ENCODE data around the gene CMIP.

Gene CMIP

DNA sequence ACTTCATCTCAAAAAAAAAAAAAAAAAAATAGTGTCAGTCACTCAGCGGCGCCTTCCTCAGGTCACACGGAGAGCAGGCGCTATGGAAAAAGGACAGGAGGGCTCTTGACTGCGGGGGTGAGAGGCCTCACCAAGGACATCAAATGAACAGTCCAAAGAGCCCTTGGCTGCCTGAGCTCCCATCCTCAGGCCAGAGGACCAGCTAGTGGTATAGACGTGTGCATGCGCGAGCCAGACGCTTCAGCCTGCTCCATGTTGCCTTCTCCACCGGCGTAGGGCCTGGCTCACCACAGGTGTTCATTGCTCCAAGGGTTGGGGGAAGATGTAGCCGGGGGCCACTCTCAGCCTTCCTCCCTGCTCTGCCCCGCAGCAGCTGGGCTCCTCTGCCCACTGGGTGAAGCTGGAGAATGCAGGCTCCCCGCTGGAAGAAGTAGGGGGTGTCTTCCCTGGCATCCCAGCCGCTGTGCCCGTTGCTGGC is 268.7 kb downstream of the CMIP start:
- Histone ChIP-seq H3K27me3 (no peaks in the 10 kb centered on the region), H3K9me3 (no peaks in the 10 kb centered on the region), H3K4me1 (peaks cover 0 to 14% (median 5%) of the 10 kb centered on the region in 4 donors), H3K4me3 (no peak overlapping the region), H3K36me3 (peaks cover 0 to 11% (median 10%) of the 10 kb centered on the region in 3 donors), H3K27ac (no peak overlapping the region)
- TF ChIP-seq, protein P1, sequence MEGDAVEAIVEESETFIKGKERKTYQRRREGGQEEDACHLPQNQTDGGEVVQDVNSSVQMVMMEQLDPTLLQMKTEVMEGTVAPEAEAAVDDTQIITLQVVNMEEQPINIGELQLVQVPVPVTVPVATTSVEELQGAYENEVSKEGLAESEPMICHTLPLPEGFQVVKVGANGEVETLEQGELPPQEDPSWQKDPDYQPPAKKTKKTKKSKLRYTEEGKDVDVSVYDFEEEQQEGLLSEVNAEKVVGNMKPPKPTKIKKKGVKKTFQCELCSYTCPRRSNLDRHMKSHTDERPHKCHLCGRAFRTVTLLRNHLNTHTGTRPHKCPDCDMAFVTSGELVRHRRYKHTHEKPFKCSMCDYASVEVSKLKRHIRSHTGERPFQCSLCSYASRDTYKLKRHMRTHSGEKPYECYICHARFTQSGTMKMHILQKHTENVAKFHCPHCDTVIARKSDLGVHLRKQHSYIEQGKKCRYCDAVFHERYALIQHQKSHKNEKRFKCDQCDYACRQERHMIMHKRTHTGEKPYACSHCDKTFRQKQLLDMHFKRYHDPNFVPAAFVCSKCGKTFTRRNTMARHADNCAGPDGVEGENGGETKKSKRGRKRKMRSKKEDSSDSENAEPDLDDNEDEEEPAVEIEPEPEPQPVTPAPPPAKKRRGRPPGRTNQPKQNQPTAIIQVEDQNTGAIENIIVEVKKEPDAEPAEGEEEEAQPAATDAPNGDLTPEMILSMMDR (IDR thresholded peaks at IDR 0.05): no peak
- DNase-seq: no peak
- intact Hi-C loops (cut with DNase I; ENCODE audit: low total_unique reads): no loop called here

DNA sequence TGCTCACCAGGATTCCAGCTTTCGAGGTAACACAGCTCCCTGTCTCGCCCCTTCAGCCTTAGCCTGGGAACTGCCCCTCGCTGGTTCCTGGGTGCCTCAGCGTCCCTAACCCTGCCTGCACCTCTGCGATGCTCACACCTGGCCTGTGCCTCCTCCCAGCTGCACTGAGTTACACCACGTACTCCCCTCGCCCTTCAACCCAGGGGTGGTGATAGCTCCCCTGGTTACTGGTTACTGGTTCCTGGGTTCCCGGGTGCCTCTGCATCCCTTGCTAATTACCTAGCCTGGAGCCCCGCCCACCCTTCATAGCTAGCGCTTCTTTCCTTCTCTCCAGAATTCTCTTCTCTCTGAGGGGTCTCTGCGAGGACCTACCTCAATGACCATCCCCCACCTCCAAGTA is 269.2 kb downstream of the CMIP start:
- TF ChIP-seq, protein P1 (IDR thresholded peaks at IDR 0.05): no peak
- Histone ChIP-seq H3K36me3 (peaks cover 0 to 11% (median 10%) of the 10 kb centered on the region in 3 donors), H3K9me3 (no peaks in the 10 kb centered on the region), H3K27me3 (no peaks in the 10 kb centered on the region), H3K27ac (no peak overlapping the region), H3K4me1 (peaks cover 0 to 14% (median 5%) of the 10 kb centered on the region in 4 donors), H3K4me3 (no peak overlapping the region)
- intact Hi-C loops (cut with DNase I; ENCODE audit: low total_unique reads): no loop called here
- DNase-seq: no peak

DNA sequence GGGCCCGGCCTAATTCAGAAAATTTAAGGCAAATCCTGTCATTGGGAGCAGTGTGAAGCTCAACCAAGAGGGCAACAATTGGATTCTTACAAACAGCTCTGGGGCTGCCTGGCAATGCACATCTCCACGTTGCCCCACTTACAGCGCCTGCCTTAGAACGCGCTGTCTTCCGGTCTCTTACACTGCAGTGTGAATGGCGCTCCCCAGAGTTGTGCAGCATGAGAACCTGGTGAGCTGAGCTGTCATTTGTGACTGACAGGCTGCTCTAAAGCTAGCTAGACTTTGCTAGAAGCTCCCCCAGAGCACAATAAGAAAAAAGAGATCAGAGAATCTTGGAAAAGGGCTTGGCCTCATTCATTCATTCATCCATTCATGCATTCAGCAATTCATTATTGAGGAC is 270.0 kb downstream of the CMIP start:
- intact Hi-C loops (cut with DNase I; ENCODE audit: low total_unique reads): no loop called here
- H3K4me3 ChIP-seq: no peak overlapping the region
- no peaks in the 10 kb centered on the region for H3K9me3 ChIP-seq
- peaks cover 0 to 14% (median 5%) of the 10 kb centered on the region in 4 donors for H3K4me1 ChIP-seq
- TF ChIP-seq, protein P1 (IDR thresholded peaks at IDR 0.05): no peak
- H3K36me3 ChIP-seq: peaks cover 0 to 7% (median 6%) of the 10 kb centered on the region in 3 donors
- H3K27me3 ChIP-seq: no peaks in the 10 kb centered on the region
- DNase-seq: no peak
- H3K27ac ChIP-seq: no peak overlapping the region

DNA sequence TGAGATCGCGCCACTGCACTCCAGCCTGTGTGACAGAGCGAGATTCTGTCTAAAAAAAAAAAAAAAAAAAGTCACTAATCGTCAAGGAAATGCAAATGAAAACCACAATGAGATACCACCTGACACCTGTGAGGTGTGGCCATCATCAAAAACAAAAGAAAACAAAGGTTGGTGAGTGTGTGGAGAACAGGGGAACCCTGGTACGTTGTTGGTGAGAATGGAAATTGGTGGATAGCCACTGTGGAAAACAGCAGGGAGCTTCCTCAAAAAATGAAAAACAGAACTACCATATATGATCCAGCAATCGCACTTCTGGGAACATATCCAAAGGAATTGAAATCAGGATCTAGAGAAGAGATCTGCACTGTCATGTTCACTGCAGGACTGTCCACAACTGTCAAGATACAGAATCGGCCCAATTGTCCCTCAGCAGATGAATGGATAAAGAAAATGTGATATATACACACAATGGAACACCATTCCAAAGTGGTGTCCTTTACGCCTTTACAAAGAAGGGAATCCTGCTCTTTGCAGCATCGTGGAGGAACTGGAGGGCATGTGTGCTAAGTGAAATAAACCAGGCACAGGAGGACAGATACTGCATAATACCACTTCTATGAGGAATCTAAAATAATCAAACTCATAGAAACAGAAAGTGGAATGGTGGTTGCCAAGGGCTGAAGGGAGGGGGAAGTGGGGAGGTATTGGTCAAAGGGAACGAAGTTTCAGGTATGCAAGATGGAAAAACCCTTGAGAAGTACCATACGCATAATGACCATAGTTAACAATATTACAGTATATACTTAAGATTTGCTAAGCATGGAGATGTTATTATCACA is 271.0 kb downstream of the CMIP start:
- intact Hi-C loops (cut with DNase I; ENCODE audit: low total_unique reads): no loop called here
- H3K4me3 ChIP-seq: no peak overlapping the region
- no peaks in the 10 kb centered on the region for H3K36me3 ChIP-seq
- no peak overlapping the region for H3K27ac ChIP-seq
- H3K9me3 ChIP-seq: no peaks in the 10 kb centered on the region
- H3K27me3 ChIP-seq: no peaks in the 10 kb centered on the region
- DNase-seq: no peak
- TF ChIP-seq, protein P1 (IDR thresholded peaks at IDR 0.05): no peak
- H3K4me1 ChIP-seq: peaks cover 0 to 13% (median 5%) of the 10 kb centered on the region in 4 donors

DNA sequence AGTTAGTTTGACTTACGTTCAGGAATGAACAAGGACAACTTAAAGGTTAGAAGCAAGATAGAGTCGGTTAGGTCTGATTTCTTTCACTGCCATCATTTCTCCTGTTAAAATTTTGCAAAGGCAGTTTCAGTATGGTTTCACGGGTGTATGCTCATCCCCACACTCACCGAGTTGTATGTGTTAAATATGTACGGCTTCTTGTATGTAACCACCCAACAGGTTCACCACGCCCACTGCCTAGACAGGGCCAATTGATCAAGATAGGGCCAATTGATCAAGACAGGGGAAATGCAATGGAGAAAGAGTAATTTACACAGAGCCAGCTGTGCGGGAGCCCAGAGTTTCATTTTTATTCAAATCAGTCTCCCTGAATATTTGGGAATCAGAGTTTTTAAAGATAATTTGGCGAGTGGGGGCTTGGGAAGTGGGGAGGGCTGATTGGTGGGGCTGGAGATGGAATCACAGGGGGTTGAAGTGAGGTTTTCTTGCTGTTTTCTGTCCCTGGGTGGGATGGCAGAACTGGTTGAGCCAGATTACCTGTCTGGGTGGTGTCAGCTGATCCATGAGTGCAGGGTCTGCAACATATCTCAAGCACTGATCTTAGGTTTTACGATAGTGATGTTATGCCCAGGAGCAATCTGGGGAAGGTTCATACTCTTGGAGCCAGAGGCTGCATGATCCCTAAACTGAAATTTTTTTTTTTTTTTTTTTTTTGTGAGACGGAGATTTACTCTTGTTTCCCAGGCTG is 272.0 kb downstream of the CMIP start:
- Histone ChIP-seq H3K27ac (no peak overlapping the region), H3K9me3 (no peaks in the 10 kb centered on the region), H3K4me1 (peaks cover 0 to 2% (median under 1%) of the 10 kb centered on the region in 4 donors), H3K36me3 (no peaks in the 10 kb centered on the region), H3K4me3 (no peak overlapping the region), H3K27me3 (no peaks in the 10 kb centered on the region)
- TF ChIP-seq, protein P1 (IDR thresholded peaks at IDR 0.05): no peak
- no peak for DNase-seq
- intact Hi-C loops (cut with DNase I; ENCODE audit: low total_unique reads): no loop called here
